SH-SY5Y (cell line): Measurements from ENCODE around the gene DNAL4.

Experiments used
- GATA2 ChIP-seq: IDR thresholded peaks from 2 replicates; pipeline ENCODE4 v1.6.1; 2011; ENCODE audit warnings: mild to moderate bottlenecking, low read depth, low read length
- GATA3 ChIP-seq: IDR thresholded peaks from 2 replicates; pipeline ENCODE4 v1.6.1; 2011; ENCODE audit warnings: low read depth, mild to moderate bottlenecking, low read length, moderate library complexity

DNA sequence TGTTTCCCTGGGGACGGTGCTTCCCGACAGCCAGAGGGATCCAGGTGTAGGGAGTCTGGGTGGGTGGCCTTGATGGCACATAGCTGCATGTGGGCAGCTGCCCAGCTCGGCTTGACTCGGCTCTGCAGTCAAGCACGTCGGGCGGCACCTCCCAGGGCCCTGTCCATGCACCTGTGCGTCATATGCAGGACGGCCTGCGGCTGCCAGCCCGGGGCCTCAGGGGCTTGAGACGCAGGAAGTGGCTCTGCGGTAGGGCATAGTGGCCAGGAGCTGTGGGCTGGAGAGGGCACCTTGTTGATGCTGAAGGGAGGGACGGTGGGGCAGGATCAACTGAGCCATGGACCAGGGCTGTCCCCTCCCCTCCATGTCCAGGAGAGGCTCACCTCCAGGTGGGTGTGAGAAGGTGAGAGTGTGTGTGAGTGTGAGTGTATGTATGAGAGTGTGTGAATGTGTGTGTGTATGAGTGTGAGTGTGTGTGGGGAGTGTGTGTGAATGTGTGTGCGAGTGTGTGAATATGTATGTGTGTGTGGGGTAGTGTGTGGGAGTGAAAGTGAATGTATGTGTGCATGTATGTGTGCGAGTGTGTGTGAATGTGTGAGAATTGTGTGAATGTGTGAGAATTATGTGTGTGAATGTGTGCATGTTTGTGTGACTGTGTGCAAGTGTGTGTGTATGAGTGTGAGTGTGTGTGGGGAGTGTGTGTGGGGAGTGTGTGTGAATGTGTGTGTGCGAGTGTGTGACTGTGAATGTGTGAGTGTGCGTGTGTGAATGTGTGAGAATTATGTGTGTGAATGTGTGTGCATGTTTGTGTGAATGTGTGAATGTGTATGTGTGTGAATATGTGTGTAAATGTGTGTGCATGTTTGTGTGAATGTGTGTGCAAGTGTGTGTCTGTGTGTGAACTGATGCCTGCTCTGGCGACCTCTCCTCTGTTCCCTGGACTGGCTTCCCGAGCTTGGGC lies 32.5 kb downstream of the DNAL4 start:
- TF ChIP-seq GATA2 (no peak), GATA3 (no peak)
